OCI-LY1 (cell line): ENCODE results near the gene KCNK17.

Experiments
- H2AFZ ChIP-seq: fragments of 200-600 bp; sonication (generic), shearing (Covaris generic); 2 replicates; pipeline ENCODE4 v1.6.0; 2014; ENCODE audit warnings: antibody characterized with exemption, mild to moderate bottlenecking, low read length
- H3F3A ChIP-seq: fragments of 200-600 bp; sonication (generic), shearing (Covaris generic); 2 replicates; pipeline ENCODE4 v1.6.0; 2014; ENCODE audit warnings: mild to moderate bottlenecking, antibody characterized with exemption, low read length, moderate library complexity; ENCODE audit not compliant: insufficient read depth
- H3K27ac ChIP-seq: fragments of 200-600 bp; sonication (generic); 2 replicates; pipeline ENCODE4 v1.5.1; 2014; ENCODE audit warnings: low read length, mixed run types, mild to moderate bottlenecking, low read depth; ENCODE audit not compliant: poor library complexity, severe bottlenecking
- H3K27me3 ChIP-seq: fragments of 200-600 bp; sonication (generic); 2 replicates; pipeline ENCODE4 v1.6.0; 2014; ENCODE audit warnings: antibody characterized with exemption, mild to moderate bottlenecking, low read length, moderate library complexity; ENCODE audit not compliant: insufficient read depth
- H3K36me3 ChIP-seq: fragments of 200-600 bp; sonication (generic); 2 replicates; pipeline ENCODE4 v1.6.1; 2014; ENCODE audit warnings: mild to moderate bottlenecking, antibody characterized with exemption, low read length, moderate library complexity, mixed read lengths; ENCODE audit not compliant: insufficient read depth
- H3K4me1 ChIP-seq: fragments of 200-600 bp; sonication (generic); 2 replicates; pipeline ENCODE4 v1.5.1; 2014; ENCODE audit warnings: mild to moderate bottlenecking, low read length, moderate library complexity; ENCODE audit not compliant: insufficient read depth, severe bottlenecking
- H3K4me2 ChIP-seq: fragments of 200-600 bp; sonication (generic), shearing (Covaris generic); 2 replicates; pipeline ENCODE4 v1.6.1; 2014; ENCODE audit warnings: low read length
- H3K4me3 ChIP-seq: fragments of 200-600 bp; sonication (generic); 2 replicates; pipeline ENCODE4 v1.5.1; 2014; ENCODE audit warnings: low read length, low read depth, mild to moderate bottlenecking, mixed read lengths; ENCODE audit not compliant: poor library complexity, severe bottlenecking
- H3K79me2 ChIP-seq: fragments of 200-600 bp; shearing (Covaris generic); 2 replicates; pipeline ENCODE4 v1.6.1; 2016; ENCODE audit warnings: mixed run types, low read length, mixed read lengths; ENCODE audit not compliant: insufficient read depth
- H3K9ac ChIP-seq: fragments of 200-600 bp; sonication (generic), shearing (Covaris generic); 2 replicates; pipeline ENCODE4 v1.6.1; 2014; ENCODE audit warnings: mild to moderate bottlenecking, low read length, mixed read lengths
- H3K9me2 ChIP-seq: fragments of 200-600 bp; sonication (generic), shearing (Covaris generic); 2 replicates; pipeline ENCODE4 v1.6.1; 2014; ENCODE audit warnings: low read depth, mild to moderate bottlenecking, low read length, mixed read lengths
- H3K9me3 ChIP-seq: fragments of 200-600 bp; shearing (Covaris generic); 2 replicates; pipeline ENCODE4 v1.6.1; 2014; ENCODE audit warnings: low read length, mixed read lengths
- H4K20me1 ChIP-seq: fragments of 200-600 bp; sonication (generic), shearing (Covaris generic); 2 replicates; pipeline ENCODE4 v1.6.0; 2016; ENCODE audit warnings: mild to moderate bottlenecking, low read length; ENCODE audit not compliant: insufficient read depth
- EZH2 ChIP-seq: fragments of 200-600 bp; sonication (generic), shearing (Covaris generic); IDR thresholded peaks from 2 replicates; pipeline ENCODE4 v1.8.0; 2017; ENCODE audit warnings: borderline replicate concordance, mixed run types, mild to moderate bottlenecking, antibody characterized with exemption, low read length, moderate library complexity, mixed read lengths
- TF ChIP-seq, protein P1 (sequence below): fragments of 200-600 bp; sonication (generic), shearing (Covaris generic); IDR thresholded peaks from 2 replicates; pipeline ENCODE4 v1.5.1; 2017; ENCODE audit warnings: mild to moderate bottlenecking, antibody characterized with exemption, low read length, moderate library complexity, mixed read lengths

The KCNK17 gene

DNA sequence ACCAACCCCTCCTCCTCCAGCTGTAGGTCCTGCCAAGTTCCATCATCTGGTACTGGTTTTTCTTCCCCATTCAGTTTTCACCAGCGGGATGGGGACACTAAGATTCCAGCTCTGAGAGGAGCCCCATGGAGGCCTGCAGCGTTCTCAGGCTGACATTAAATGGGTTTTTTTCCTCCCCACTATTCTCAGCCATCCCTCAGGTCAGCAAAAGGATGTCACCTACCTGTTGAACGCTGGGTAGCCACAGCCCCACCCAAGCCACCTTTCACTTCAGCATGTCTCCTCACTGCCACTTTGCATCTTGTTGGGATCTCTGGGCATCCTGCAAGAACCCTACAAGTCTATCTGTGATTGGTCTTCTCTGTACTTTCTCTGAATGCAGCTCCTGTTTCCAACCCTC, 6.8 kb downstream of the KCNK17 start:
- no peak overlapping the region for H3K9ac ChIP-seq
- TF ChIP-seq, protein P1, sequence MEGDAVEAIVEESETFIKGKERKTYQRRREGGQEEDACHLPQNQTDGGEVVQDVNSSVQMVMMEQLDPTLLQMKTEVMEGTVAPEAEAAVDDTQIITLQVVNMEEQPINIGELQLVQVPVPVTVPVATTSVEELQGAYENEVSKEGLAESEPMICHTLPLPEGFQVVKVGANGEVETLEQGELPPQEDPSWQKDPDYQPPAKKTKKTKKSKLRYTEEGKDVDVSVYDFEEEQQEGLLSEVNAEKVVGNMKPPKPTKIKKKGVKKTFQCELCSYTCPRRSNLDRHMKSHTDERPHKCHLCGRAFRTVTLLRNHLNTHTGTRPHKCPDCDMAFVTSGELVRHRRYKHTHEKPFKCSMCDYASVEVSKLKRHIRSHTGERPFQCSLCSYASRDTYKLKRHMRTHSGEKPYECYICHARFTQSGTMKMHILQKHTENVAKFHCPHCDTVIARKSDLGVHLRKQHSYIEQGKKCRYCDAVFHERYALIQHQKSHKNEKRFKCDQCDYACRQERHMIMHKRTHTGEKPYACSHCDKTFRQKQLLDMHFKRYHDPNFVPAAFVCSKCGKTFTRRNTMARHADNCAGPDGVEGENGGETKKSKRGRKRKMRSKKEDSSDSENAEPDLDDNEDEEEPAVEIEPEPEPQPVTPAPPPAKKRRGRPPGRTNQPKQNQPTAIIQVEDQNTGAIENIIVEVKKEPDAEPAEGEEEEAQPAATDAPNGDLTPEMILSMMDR, result no peak
- TF ChIP-seq EZH2, result no peak
- no peaks in the 10 kb centered on the region for H4K20me1 ChIP-seq
- H3K27ac ChIP-seq, result no peak overlapping the region
- no peaks in the 10 kb centered on the region for H3K79me2 ChIP-seq
- H3K4me1 ChIP-seq, result peaks cover 4% of the 10 kb centered on the region
- no peak overlapping the region for H2AFZ ChIP-seq
- H3K27me3 ChIP-seq, result no peaks in the 10 kb centered on the region
- H3K4me2 ChIP-seq, result no peak overlapping the region
- no peaks in the 10 kb centered on the region for H3K36me3 ChIP-seq
- no peaks in the 10 kb centered on the region for H3K9me3 ChIP-seq
- H3F3A ChIP-seq, result no peaks in the 10 kb centered on the region
- H3K4me3 ChIP-seq, result no peak overlapping the region
- H3K9me2 ChIP-seq, result no peaks in the 10 kb centered on the region

DNA sequence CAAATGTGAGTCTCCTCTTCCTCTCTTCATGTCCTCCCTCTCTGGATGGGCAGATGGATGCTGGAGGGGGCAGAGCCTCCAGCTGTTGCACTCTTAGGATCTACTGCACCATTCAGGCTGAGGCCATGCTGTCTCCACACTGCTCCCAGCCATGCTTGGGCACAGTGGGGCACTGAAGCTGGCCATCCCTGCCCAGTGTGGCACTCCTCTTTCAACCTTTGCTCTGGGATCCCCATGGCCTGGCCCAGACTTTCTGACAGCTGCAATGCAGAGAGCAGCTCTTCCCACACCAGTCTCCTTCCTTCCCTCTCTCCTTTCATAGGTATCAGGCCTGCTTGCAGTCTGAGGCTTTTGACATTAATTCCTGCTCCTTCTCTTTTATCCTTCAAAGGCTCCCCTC, 9.3 kb downstream of the KCNK17 start:
- Histone ChIP-seq H3K36me3 (no peaks in the 10 kb centered on the region), H3K9ac (no peak overlapping the region), H3K9me3 (no peaks in the 10 kb centered on the region), H3K4me3 (no peak overlapping the region), H3K4me1 (peaks cover 4% of the 10 kb centered on the region), H3K4me2 (no peak overlapping the region), H4K20me1 (no peaks in the 10 kb centered on the region), H3K9me2 (no peaks in the 10 kb centered on the region), H2AFZ (no peak overlapping the region), H3K27ac (no peak overlapping the region), H3F3A (no peaks in the 10 kb centered on the region), H3K79me2 (no peaks in the 10 kb centered on the region), H3K27me3 (no peaks in the 10 kb centered on the region)
- no peak for TF ChIP-seq EZH2

DNA sequence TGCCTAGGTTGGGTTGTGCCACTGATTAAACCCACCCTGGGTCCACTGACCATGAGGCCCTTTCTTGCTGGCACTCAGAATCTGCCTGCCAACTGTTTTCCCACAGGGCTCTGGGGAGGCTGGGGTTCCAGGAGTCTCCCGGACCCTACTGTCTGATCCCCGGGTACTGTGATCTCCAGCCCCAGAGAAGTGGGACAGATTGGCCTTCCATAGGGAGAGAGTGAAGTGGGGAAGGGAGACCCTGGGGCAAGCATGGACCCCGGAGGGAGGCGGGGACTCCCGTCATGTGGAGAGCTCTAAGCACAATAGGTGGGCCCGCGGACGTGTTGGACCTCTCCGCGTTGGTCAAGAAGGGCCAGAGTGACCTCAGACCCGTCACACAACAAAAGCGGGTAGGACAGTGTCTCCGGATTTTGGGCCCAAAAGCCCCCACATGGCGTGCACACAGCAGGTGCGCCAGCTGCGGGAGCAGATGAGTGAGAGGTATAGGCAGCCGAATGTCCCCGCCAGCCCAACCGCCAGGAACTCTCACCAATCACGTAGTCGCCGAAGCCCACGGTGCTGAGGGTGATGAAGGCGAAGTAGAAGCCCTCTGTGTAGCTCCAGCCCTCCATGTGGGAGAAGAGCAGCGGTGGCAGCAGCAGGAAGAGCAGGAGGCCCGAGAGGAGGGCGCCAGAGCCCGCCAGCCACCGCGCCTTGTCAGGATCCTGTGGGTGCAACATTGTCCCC, 10.6 kb downstream of the KCNK17 start:
- Histone ChIP-seq H3K79me2 (no peaks in the 10 kb centered on the region), H3K9ac (no peak overlapping the region), H4K20me1 (no peaks in the 10 kb centered on the region), H3K4me2 (no peak overlapping the region), H3F3A (no peaks in the 10 kb centered on the region), H2AFZ (no peak overlapping the region), H3K36me3 (no peaks in the 10 kb centered on the region), H3K9me2 (no peaks in the 10 kb centered on the region), H3K4me3 (no peak overlapping the region), H3K9me3 (no peaks in the 10 kb centered on the region), H3K4me1 (peaks cover 4% of the 10 kb centered on the region), H3K27me3 (no peaks in the 10 kb centered on the region), H3K27ac (no peak overlapping the region)
- TF ChIP-seq EZH2, result no peak
- TF ChIP-seq, protein P1, result no peak
